Gastroesophageal sphincter (tissue), 4 donors: ENCODE measurements around the gene CD19. TPM values are rescaled to one million over a fixed set of nuclear protein-coding genes. Genes with fewer than 3 reads are reported as not detected.

Experiments used
- ATAC-seq: fragments of 150-250 bp; one replicate; pipeline ENCODE4 v1.9.1; 2016; ENCODE audit warnings: mild to moderate bottlenecking, moderate library complexity
- H3K27ac ChIP-seq, 4 donors: fragments of 200-600 bp; sonication (generic) in 3 of 4; 1 replicate in 3 of 4; 2 replicates in 1 of 4; pipeline ENCODE4 v1.5.1; 2016 to 2019
- H3K27me3 ChIP-seq: fragments of 200-600 bp; sonication (generic); one replicate; pipeline ENCODE4 v1.5.1; 2019
- H3K36me3 ChIP-seq, 2 donors: fragments of 200-600 bp; sonication (generic); one replicate each; pipeline ENCODE4 v1.5.1; 2019; ENCODE audit warnings: control low read depth in 1 of 2
- H3K4me1 ChIP-seq, 3 donors: fragments of 200-600 bp; sonication (generic); 1 replicate in 2 of 3; 2 replicates in 1 of 3; pipeline ENCODE4 v1.5.1; 2016 to 2019; ENCODE audit warnings: control low read depth in 2 of 3
- H3K4me3 ChIP-seq, 2 donors: fragments of 200-600 bp; sonication (generic); one replicate each; pipeline ENCODE4 v1.5.1; 2019; ENCODE audit warnings: mild to moderate bottlenecking in 1 of 2, moderate library complexity in 1 of 2
- H3K9me3 ChIP-seq, 3 donors: fragments of 200-600 bp; sonication (generic); one replicate each; pipeline ENCODE4 v1.5.1; 2017 to 2019; ENCODE audit warnings: control low read depth in 2 of 3
- CTCF ChIP-seq, 4 experiments: fragments of 200-600 bp in 2 of 4; fragments of 450-650 bp in 2 of 4; sonication (generic) in 1 of 4; IDR thresholded peaks; one replicate each; pipeline ENCODE4 v1.5.1; 2017 to 2019; ENCODE audit warnings: antibody characterized with exemption in 4 of 4, mild to moderate bottlenecking in 2 of 4, moderate library complexity in 2 of 4
- EP300 ChIP-seq: sonication (generic); formaldehyde crosslinking; IDR thresholded peaks from one replicate; pipeline ENCODE4 v1.6.1; 2017; ENCODE audit warnings: antibody characterized with exemption, mild to moderate bottlenecking
- POLR2A ChIP-seq, 2 donors: fragments of 450-650 bp; IDR thresholded peaks; one replicate each; pipeline ENCODE4 v1.6.1; 2017; ENCODE audit warnings: antibody characterized with exemption in 2 of 2, mild to moderate bottlenecking in 2 of 2, moderate library complexity in 1 of 2
- POLR2AphosphoS5 ChIP-seq: sonication (generic); formaldehyde crosslinking; IDR thresholded peaks from one replicate; pipeline ENCODE4 v1.6.1; 2017; ENCODE audit warnings: antibody characterized with exemption
- WGBS, 2 donors: methylation state at CpG; one replicate each; pipeline ENCODE4 v1.1.5; 2018; ENCODE audit warnings: low coverage in 1 of 2; 5-methylcytosine and 5-hydroxymethylcytosine counted together
- total RNA-seq, 4 donors: library from RNA; depleted of rRNA; stranded (reverse); fragments of >200 nt; gene quantifications; one replicate each; pipeline ENCODE4 v1.1.0, GENCODE V29; 2016

Gene CD19
- total RNA-seq, 4 donors from 2014 or later = not detected

DNA sequence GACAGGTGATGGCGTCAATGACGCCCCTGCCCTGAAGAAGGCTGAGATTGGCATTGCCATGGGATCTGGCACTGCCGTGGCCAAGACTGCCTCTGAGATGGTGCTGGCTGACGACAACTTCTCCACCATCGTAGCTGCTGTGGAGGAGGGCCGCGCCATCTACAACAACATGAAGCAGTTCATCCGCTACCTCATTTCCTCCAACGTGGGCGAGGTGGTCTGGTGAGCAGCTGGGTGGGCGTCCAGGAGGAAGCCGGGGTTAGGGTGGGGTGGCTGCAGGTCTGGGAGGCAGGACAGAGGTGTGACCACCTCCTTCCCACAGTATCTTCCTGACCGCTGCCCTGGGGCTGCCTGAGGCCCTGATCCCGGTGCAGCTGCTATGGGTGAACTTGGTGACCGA, 29.9 kb upstream of the CD19 start:
- Histone ChIP-seq H3K27ac (no peak overlapping the region), H3K4me1 (no peaks in the 10 kb centered on the region), H3K36me3 (peaks cover 0 to 31% of the 10 kb centered on the region in 2 donors), H3K4me3 (no peak overlapping the region), H3K9me3 (no peaks in the 10 kb centered on the region), H3K27me3 (no peaks in the 10 kb centered on the region)
- no peak for ATAC-seq
- WGBS, 2 donors = 88 to 95% methylated on average over 3 to 4 of the region's 15 CpGs
- TF ChIP-seq POLR2AphosphoS5 (no peak), POLR2A (IDR thresholded peaks at IDR 0.05) (no peak), CTCF (IDR thresholded peaks at IDR 0.05) (no peak), EP300 (no peak)

- no peaks in the 10 kb centered on the region for H3K4me1 ChIP-seq
- no peaks in the 10 kb centered on the region for H3K9me3 ChIP-seq
- TF ChIP-seq EP300 (no peak), POLR2AphosphoS5 (no peak), CTCF (IDR thresholded peaks at IDR 0.05) (no peak), POLR2A (IDR thresholded peaks at IDR 0.05) (no peak)
- no peak for ATAC-seq
- no peak overlapping the region for H3K4me3 ChIP-seq
- H3K27me3 ChIP-seq = no peaks in the 10 kb centered on the region
- WGBS, 2 donors = 60 to 68% methylated on average over 3 to 4 of the region's 11 CpGs
- H3K36me3 ChIP-seq = peaks cover 0 to 42% of the 10 kb centered on the region in 2 donors
- H3K27ac ChIP-seq = no peak overlapping the region
These were observed 28.9 kb upstream of the CD19 start for GRCh38 chr16:28902909-28903308.

GRCh38 chr16:28903344-28904042, 28.3 kb upstream of the CD19 start:
- Histone ChIP-seq H3K4me1 (no peaks in the 10 kb centered on the region), H3K9me3 (no peaks in the 10 kb centered on the region), H3K27me3 (no peaks in the 10 kb centered on the region), H3K4me3 (no peak overlapping the region), H3K36me3 (peaks cover 0 to 48% of the 10 kb centered on the region in 2 donors), H3K27ac (no peak overlapping the region)
- WGBS, 2 donors = 82 to 89% methylated on average over 9 to 12 of the region's 29 CpGs
- TF ChIP-seq POLR2AphosphoS5 (no peak), CTCF (IDR thresholded peaks at IDR 0.05) (no peak), EP300 (no peak), POLR2A (IDR thresholded peaks at IDR 0.05) (no peak)
- no peak for ATAC-seq

- TF ChIP-seq POLR2AphosphoS5 = no peak
- no peak for TF ChIP-seq CTCF (IDR thresholded peaks at IDR 0.05)
- no peak for TF ChIP-seq EP300
- TF ChIP-seq POLR2A (IDR thresholded peaks at IDR 0.05) = no peak
- Histone ChIP-seq H3K4me1 (no peaks in the 10 kb centered on the region), H3K27me3 (no peaks in the 10 kb centered on the region), H3K4me3 (no peak overlapping the region), H3K9me3 (no peaks in the 10 kb centered on the region), H3K27ac (no peak overlapping the region), H3K36me3 (peaks cover 0 to 56% of the 10 kb centered on the region in 2 donors)
- no CpG with 5 or more reads among the region's 14 CpGs for WGBS, 2 donors
- no peak for ATAC-seq
These were observed 27.4 kb upstream of the CD19 start for GRCh38 chr16:28904363-28904762.

GRCh38 chr16:28904828-28905227, 26.9 kb upstream of the CD19 start:
- Histone ChIP-seq H3K27ac (no peak overlapping the region), H3K27me3 (no peaks in the 10 kb centered on the region), H3K4me3 (no peak overlapping the region), H3K4me1 (no peaks in the 10 kb centered on the region), H3K9me3 (no peaks in the 10 kb centered on the region), H3K36me3 (peaks cover 0 to 60% of the 10 kb centered on the region in 2 donors)
- ATAC-seq = no peak
- TF ChIP-seq POLR2A (IDR thresholded peaks at IDR 0.05) (no peak), EP300 (no peak), CTCF (IDR thresholded peaks at IDR 0.05) (no peak), POLR2AphosphoS5 (no peak)
- no CpG with 5 or more reads among the region's 16 CpGs for WGBS, 2 donors
